CD8-positive, alpha-beta memory T cell (primary cell): Measurements from ENCODE around the gene GRAP2. TPM values are rescaled to one million over a fixed set of nuclear protein-coding genes. Genes with fewer than 3 reads are reported as not detected.
"Not testable (repeated sequence)": the region's sequence is repeated elsewhere in the genome, so short reads cannot be mapped to it uniquely, and the experiment has no call there.

Source experiments
- CTCF ChIA-PET: fragments of 350-600 bp; sonication (Branson Sonifier 250); formaldehyde crosslinking; loops from one replicate; lab custom pipeline; 2021; ENCODE audit warnings: antibody characterized with exemption; lab: Charles Lee
- POLR2A ChIA-PET: fragments of 350-600 bp; sonication (Branson Sonifier 250); formaldehyde crosslinking; loops from one replicate; lab custom pipeline; 2021; ENCODE audit warnings: antibody characterized with exemption; lab: Charles Lee
- DNase-seq, 5 donors: peaks; one replicate each; pipeline versions ENCODE4 v3.0.0 to v3.0.0-alpha.2; 2020 to 2022; ENCODE audit warnings: mixed read lengths in 1 of 5
- H3K27ac ChIP-seq: one replicate; pipeline ENCODE4 v1.7.0; 2013; ENCODE audit warnings: low read depth, mild to moderate bottlenecking, low read length, moderate library complexity
- H3K27me3 ChIP-seq: 2 replicates; pipeline ENCODE4 v1.7.0; 2013; ENCODE audit warnings: low read length, mild to moderate bottlenecking; ENCODE audit not compliant: insufficient read depth, poor library complexity, severe bottlenecking
- H3K36me3 ChIP-seq: 2 replicates; pipeline ENCODE4 v1.7.0; 2013; ENCODE audit warnings: mild to moderate bottlenecking, low read length, moderate library complexity; ENCODE audit not compliant: insufficient read depth
- H3K4me1 ChIP-seq: 2 replicates; pipeline ENCODE4 v1.7.0; 2013; ENCODE audit warnings: mild to moderate bottlenecking, low read length, moderate library complexity; ENCODE audit not compliant: insufficient read depth
- H3K4me3 ChIP-seq: 2 replicates; pipeline ENCODE4 v1.7.0; 2013; ENCODE audit warnings: mild to moderate bottlenecking, low read length
- H3K9me3 ChIP-seq: 2 replicates; pipeline ENCODE4 v1.7.0; 2013; ENCODE audit warnings: mild to moderate bottlenecking, low read length
- H3K27ac Mint-ChIP-seq, 8 donors: one replicate each; pipeline ENCODE4 v1.8.0; 2020 to 2021; ENCODE audit warnings: mixed read lengths in 8 of 8, mild to moderate bottlenecking in 6 of 8, inconsistent platforms in 3 of 8, moderate library complexity in 3 of 8
- H3K27me3 Mint-ChIP-seq, 2 donors: one replicate each; pipeline ENCODE4 v1.8.0; 2020 to 2021; ENCODE audit warnings: mixed read lengths in 2 of 2, mild to moderate bottlenecking in 1 of 2, moderate library complexity in 1 of 2
- H3K36me3 Mint-ChIP-seq, 3 donors: one replicate each; pipeline ENCODE4 v1.8.0; 2020 to 2021; ENCODE audit warnings: mixed read lengths in 3 of 3, inconsistent platforms in 1 of 3, mild to moderate bottlenecking in 1 of 3
- H3K4me1 Mint-ChIP-seq, 3 donors: one replicate each; pipeline ENCODE4 v1.8.0; 2020 to 2021; ENCODE audit warnings: mixed read lengths in 3 of 3, inconsistent platforms in 1 of 3, mild to moderate bottlenecking in 1 of 3
- H3K4me3 Mint-ChIP-seq, 7 donors: one replicate each; pipeline ENCODE4 v1.8.0; 2020 to 2021; ENCODE audit warnings: mixed read lengths in 7 of 7, mild to moderate bottlenecking in 6 of 7, moderate library complexity in 4 of 7, inconsistent platforms in 2 of 7
- H3K9me3 Mint-ChIP-seq, 5 donors: one replicate each; pipeline ENCODE4 v1.8.0; 2020 to 2022; ENCODE audit warnings: mixed read lengths in 5 of 5, mild to moderate bottlenecking in 3 of 5, moderate library complexity in 2 of 5, inconsistent platforms in 1 of 5
- polyA plus RNA-seq: library from polyadenylated mRNA; unstranded; fragments of 300-500 nt; fragmentation: Illumina TruSeq; gene quantifications from one replicate; pipeline ENCODE4 v1.2.3, GENCODE V29; 2021
- total RNA-seq, 2 experiments: library from RNA; stranded (reverse); gene quantifications; one replicate each; pipeline ENCODE4 v1.2.3, GENCODE V29; 2021

The GRAP2 gene
- 10 to 100 TPM; 41.8 to 53.2 TPM for total RNA-seq
- 103 TPM for polyA plus RNA-seq

DNA sequence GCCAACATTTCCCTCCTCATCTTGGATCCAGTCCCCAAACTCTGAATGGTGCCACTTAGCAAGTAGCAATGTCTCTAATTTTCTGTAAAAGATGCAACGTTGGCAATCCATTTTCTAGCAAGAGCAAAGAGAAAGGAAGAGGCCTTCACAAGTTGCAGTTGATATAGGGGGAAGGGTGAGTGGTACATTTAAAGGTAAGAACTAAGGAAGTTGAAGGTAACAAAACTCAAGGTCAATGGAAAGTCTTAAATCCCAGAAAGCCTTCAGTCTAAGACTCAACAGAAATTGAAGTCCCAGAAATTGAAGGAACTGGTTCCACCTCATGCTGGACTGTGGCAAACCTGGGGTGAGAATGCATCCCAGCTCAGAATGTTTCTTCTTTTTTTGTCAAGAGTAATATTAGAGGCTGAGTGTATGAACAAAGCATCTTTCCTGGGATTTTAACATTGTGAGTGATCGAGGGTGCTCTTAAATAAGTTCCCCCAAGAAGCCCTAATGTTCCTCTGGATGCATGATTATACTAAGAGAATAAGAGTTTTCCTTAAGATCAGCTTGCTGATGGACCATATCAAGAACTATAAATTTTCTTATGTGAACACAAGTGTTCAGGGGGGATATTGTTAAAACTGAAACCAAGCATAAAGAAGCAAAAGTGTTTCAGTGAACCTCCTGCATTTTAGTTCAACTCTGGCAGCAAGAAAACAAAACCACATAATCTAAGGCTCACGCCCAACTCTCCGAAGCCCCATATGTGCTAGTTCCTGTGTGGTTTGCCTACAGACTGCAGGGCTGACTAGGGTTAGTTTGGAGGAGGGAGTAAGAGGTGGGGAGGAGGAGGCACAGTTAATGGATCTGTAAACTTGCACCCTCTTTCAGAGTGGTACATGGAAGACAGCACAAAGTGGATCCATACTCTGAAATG is at the start of gene GRAP2:
Gene GRAP2, plus strand, starts transcription at position 779 of the 922 bp plus-strand sequence. CDS start 46,023 bp downstream, outside the sequence.
- Mint-ChIP-seq H3K4me3 (peak within 1 kb of the TSS; percentile 91 to 99 (median 97)), H3K9me3 (no peaks in the 10 kb centered on the region), H3K27me3 (no peaks in the 10 kb centered on the region), H3K36me3 (peaks cover 10 to 44% (median 15%) of the 10 kb centered on the region in 3 donors), H3K4me1 (peaks cover 21 to 24% (median 23%) of the 10 kb centered on the region in 3 donors), H3K27ac (peak within 1 kb of the TSS in 7 of 8 donors; percentile 93 to 99 (median 96))
- POLR2A ChIA-PET: interaction anchor here (0.6 to 2.2 kb wide), 4 partner anchors 9 to 381 kb away, joined by 3 to 8 read pairs (median 4); no protein-coding TSS in a partner anchor
- CTCF ChIA-PET: interaction anchor here (1.0 to 2.2 kb wide), 4 partner anchors 9 to 135 kb away, joined by 3 to 10 read pairs (median 4); no protein-coding TSS in a partner anchor
- DNase-seq: peak; percentile 47 to 88 (median 87)
- H3K4me3 ChIP-seq: peak within 1 kb of the TSS; percentile 71
- peak within 1 kb of the TSS; percentile 32 for H3K27ac ChIP-seq
- peaks cover 34% of the 10 kb centered on the region for H3K4me1 ChIP-seq
- H3K9me3 ChIP-seq: no peaks in the 10 kb centered on the region
- H3K27me3 ChIP-seq: no peaks in the 10 kb centered on the region
- no peaks in the 10 kb centered on the region for H3K36me3 ChIP-seq

DNA sequence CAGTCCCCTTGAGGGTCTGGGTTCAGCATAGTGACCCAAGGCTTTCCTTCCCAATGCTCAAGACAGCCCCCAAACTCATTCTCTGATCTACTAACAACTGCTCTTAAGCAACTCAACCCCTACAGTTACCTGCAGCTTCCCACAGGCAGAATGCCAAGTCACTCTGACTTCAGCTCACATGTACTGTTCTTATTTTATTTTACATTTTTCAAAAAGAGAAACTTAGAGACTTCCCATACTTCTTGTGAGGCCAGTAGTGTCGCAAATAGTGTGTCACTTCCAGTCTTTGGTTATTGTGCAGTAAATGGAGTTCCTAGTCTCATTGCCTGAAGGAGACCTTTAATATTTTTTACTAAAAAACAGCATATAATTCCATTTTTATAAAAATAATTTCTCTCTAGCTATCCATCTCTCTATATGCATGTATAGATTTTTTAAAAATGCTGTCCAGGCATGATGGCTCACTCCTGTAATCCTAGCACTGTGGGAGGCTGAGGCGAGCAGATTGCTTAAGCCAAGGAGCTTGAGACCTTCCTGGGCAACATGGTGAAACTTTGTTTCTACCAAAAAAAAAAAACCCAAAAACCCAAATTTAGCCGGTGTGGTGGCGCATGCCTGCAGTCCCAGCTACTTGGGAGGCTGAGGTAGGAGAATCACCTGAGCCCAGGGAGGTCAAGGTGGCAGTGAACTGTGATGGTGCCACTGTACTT is 49.1 kb upstream of the GRAP2 start:
- Histone ChIP-seq H3K36me3 (no peaks in the 10 kb centered on the region), H3K27me3 (no peaks in the 10 kb centered on the region), H3K4me3 (no peak overlapping the region), H3K27ac (no peak overlapping the region), H3K9me3 (no peaks in the 10 kb centered on the region), H3K4me1 (no peaks in the 10 kb centered on the region)
- H3K4me1 Mint-ChIP-seq: no peaks in the 10 kb centered on the region
- H3K9me3 Mint-ChIP-seq: no peaks in the 10 kb centered on the region
- DNase-seq: no peak
- ChIA-PET CTCF (no interaction called here), POLR2A (no interaction called here)
- H3K27me3 Mint-ChIP-seq: peaks cover 2 to 4% of the 10 kb centered on the region in 2 donors
- no peak overlapping the region for H3K27ac Mint-ChIP-seq
- H3K4me3 Mint-ChIP-seq: no peak overlapping the region
- no peaks in the 10 kb centered on the region for H3K36me3 Mint-ChIP-seq

DNA sequence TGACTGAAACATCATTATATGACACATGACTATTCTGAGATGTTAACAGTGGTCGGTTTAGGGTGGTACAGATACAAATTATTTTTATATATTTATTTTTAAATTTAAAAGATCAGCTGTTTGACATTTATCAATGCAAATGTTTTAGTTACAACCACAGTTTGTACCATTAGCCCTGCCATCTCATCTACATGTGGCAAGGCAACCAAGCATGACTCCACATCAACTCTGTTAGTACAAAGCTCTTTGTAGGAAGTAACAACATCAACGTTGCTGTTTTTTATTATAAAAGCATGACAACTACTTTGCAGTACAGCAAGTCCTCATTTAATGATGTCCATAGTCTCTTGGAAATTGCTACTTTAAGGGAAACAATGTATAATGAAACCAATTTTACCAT is 48.1 kb upstream of the GRAP2 start:
- Mint-ChIP-seq H3K27ac (no peak overlapping the region), H3K27me3 (peaks cover 2 to 4% of the 10 kb centered on the region in 2 donors), H3K4me1 (no peaks in the 10 kb centered on the region), H3K36me3 (no peaks in the 10 kb centered on the region), H3K4me3 (no peak overlapping the region), H3K9me3 (no peaks in the 10 kb centered on the region)
- ChIA-PET POLR2A (no interaction called here), CTCF (no interaction called here)
- H3K27ac ChIP-seq: no peak overlapping the region
- DNase-seq: no peak
- H3K36me3 ChIP-seq: no peaks in the 10 kb centered on the region
- H3K27me3 ChIP-seq: no peaks in the 10 kb centered on the region
- H3K4me1 ChIP-seq: no peaks in the 10 kb centered on the region
- no peak overlapping the region for H3K4me3 ChIP-seq
- no peaks in the 10 kb centered on the region for H3K9me3 ChIP-seq

- DNase-seq: no peak
- Mint-ChIP-seq H3K4me1 (peaks cover 6 to 16% (median 13%) of the 10 kb centered on the region in 3 donors), H3K36me3 (peaks cover 0 to 7% (median 0%) of the 10 kb centered on the region in 3 donors), H3K27me3 (peaks cover 0 to 2% of the 10 kb centered on the region in 2 donors), H3K27ac (no peak overlapping the region), H3K4me3 (no peak overlapping the region), H3K9me3 (no peaks in the 10 kb centered on the region)
- peaks cover 14% of the 10 kb centered on the region for H3K4me1 ChIP-seq
- no peaks in the 10 kb centered on the region for H3K9me3 ChIP-seq
- H3K27me3 ChIP-seq: no peaks in the 10 kb centered on the region
- H3K27ac ChIP-seq: no peak overlapping the region
- CTCF ChIA-PET: interaction anchor here (0.7 kb wide), 1 partner anchor 7 kb away, joined by 3 read pairs; no protein-coding TSS in a partner anchor
- no peaks in the 10 kb centered on the region for H3K36me3 ChIP-seq
- POLR2A ChIA-PET: interaction anchor here (0.6 kb wide), 1 partner anchor 363 kb away, joined by 3 read pairs; no protein-coding TSS in a partner anchor
- no peak overlapping the region for H3K4me3 ChIP-seq
Measured at GRCh38 chr22:39856588-39856987, 44.3 kb upstream of the GRAP2 start.

GRCh38 chr22:39859903-39860588 is 40.8 kb upstream of the GRAP2 start:
- Mint-ChIP-seq H3K27me3 (no peaks in the 10 kb centered on the region), H3K4me3 (no peak overlapping the region), H3K9me3 (no peaks in the 10 kb centered on the region), H3K27ac (no peak overlapping the region), H3K36me3 (peaks cover 0 to 7% (median 0%) of the 10 kb centered on the region in 3 donors), H3K4me1 (peaks cover 6 to 16% (median 13%) of the 10 kb centered on the region in 3 donors)
- Histone ChIP-seq H3K4me3 (peak overlapping the region; percentile 27), H3K36me3 (no peaks in the 10 kb centered on the region), H3K27me3 (no peaks in the 10 kb centered on the region), H3K4me1 (peaks cover 14% of the 10 kb centered on the region), H3K9me3 (no peaks in the 10 kb centered on the region), H3K27ac (no peak overlapping the region)
- peak in 1 of 5 donors; percentile 5 for DNase-seq
- CTCF ChIA-PET: interaction anchor here (2.0 kb wide), 1 partner anchor 164 kb away, joined by 6 read pairs; no protein-coding TSS in a partner anchor
- POLR2A ChIA-PET: no interaction called here

- ChIA-PET POLR2A (no interaction called here), CTCF (no interaction called here)
- DNase-seq: no peak
- no peak overlapping the region for H3K27ac Mint-ChIP-seq
- Histone ChIP-seq H3K27ac (no peak overlapping the region), H3K9me3 (no peaks in the 10 kb centered on the region), H3K36me3 (no peaks in the 10 kb centered on the region), H3K27me3 (no peaks in the 10 kb centered on the region), H3K4me1 (no peaks in the 10 kb centered on the region), H3K4me3 (no peak overlapping the region)
- peaks cover 0 to 3% (median 0%) of the 10 kb centered on the region in 3 donors for H3K4me1 Mint-ChIP-seq
- H3K27me3 Mint-ChIP-seq: peaks cover 0 to 1% of the 10 kb centered on the region in 2 donors
- H3K4me3 Mint-ChIP-seq: no peak overlapping the region
- H3K9me3 Mint-ChIP-seq: no peaks in the 10 kb centered on the region
- H3K36me3 Mint-ChIP-seq: peaks cover 0 to 6% (median 0%) of the 10 kb centered on the region in 3 donors
Measured at GRCh38 chr22:39868741-39869140, 32.1 kb upstream of the GRAP2 start.

DNA sequence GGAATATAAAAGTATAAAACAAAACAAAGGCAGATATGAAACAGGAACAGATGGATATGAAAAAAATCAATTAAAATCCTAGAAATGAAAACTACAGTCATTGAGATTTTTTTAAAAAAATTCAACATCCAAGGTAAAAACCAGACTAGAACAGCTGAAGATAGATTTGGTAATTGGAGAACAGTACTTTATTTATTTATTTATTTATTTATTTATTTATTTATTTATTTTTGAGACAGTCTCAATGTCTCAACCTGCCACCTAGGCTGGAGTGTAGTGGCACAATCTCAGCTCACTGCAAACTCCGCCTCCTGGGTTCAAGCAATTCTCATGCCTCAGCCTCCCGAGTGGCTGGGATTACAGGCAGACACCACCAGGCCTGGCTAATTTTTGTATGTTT is 31.1 kb upstream of the GRAP2 start:
- DNase-seq, H3K9me3 ChIP-seq, H3K36me3 Mint-ChIP-seq, H3K27me3 ChIP-seq, H3K27ac ChIP-seq, H3K4me3 Mint-ChIP-seq, H3K36me3 ChIP-seq, H3K4me3 ChIP-seq, POLR2A ChIA-PET, H3K9me3 Mint-ChIP-seq, H3K27me3 Mint-ChIP-seq, H3K27ac Mint-ChIP-seq, H3K4me1 Mint-ChIP-seq, H3K4me1 ChIP-seq, CTCF ChIA-PET: not testable (repeated sequence)
